ENCODE data around the gene WT1.
"Not testable (repeated sequence)": the region's sequence is repeated elsewhere in the genome, so short reads cannot be mapped to it uniquely, and the experiment has no call there.

WT1 gene

GRCh38 chr11:32435511-32435941, at the start of gene WT1:
Gene WT1 (minus strand): TSS chr11:32435539.
- DNase-seq (ENCODE audit: low read depth): no peak

- no peak for DNase-seq (ENCODE audit: low read depth)
Measured at GRCh38 chr11:32479291-32479690, 44.0 kb upstream of the WT1 start.

DNA sequence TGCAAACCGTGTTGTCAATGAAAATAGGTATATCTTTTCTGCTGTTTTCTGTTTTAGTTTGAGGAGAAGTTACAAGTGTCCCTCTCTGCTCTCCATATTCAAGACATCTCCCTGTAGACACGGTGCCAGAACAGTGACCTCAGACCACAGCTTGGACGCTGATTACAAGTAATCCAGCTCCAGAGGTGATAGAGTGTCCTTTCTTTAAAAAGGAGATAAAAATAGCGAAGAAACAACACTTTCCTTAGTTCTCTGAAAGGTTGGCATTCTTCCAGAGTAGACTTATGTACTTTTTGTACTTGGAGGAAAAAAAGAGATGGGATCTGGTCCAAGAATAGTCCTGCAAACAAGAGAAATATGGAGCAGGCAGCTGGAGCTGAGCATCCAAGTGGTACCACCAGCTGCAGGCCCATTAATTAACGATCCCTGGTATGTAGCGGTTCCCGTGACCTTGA, 43.0 kb upstream of the WT1 start:
- DNase-seq (ENCODE audit: low read depth): no peak

- no peak for DNase-seq (ENCODE audit: low read depth)
Measured at GRCh38 chr11:32473282-32473909, 38.1 kb upstream of the WT1 start.

GRCh38 chr11:32472226-32472625, 36.9 kb upstream of the WT1 start:
- no peak for DNase-seq (ENCODE audit: low read depth)

GRCh38 chr11:32471544-32471943, 36.2 kb upstream of the WT1 start:
- DNase-seq (ENCODE audit: low read depth): not testable (repeated sequence)

GRCh38 chr11:32469791-32470190, 34.5 kb upstream of the WT1 start:
- no peak for DNase-seq (ENCODE audit: low read depth)

- DNase-seq (ENCODE audit: low read depth): no peak
Measured at GRCh38 chr11:32466279-32466915, 31.1 kb upstream of the WT1 start.

GRCh38 chr11:32464078-32464477, 28.7 kb upstream of the WT1 start:
- no peak for DNase-seq (ENCODE audit: low read depth)

DNA sequence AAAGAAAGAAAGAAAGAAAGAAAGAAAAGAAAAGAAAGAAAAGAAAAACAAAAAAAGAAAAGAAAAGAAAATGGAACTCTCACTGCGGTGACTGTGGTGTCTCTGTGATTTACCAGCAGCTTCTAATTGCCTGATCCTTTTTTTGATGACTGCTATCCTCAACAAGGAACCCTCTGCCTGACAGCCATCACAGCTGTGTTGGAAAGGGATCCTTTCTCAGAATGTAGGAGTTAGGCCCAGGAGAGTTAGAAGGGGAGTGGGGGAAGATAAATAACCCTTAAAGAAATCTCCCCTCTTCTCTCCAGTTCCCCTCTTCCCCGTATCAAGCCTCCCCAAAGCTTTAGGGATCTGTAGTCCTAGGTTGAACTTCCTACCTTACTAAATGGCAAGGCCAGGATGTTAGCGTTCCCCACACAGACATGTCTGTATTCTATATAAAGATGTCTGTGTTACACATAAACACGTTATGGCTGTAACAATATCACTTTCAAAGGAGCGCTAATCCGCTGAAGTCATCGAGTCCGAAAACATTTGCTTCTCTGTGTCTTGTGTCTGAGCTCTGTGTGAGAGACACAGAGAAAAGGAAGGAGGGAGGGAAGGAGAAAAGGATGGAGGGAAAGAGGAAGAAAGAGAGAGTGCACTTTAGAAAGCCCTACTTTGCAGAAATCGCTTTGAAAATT, 26.8 kb upstream of the WT1 start:
- DNase-seq (ENCODE audit: low read depth): no peak

DNA sequence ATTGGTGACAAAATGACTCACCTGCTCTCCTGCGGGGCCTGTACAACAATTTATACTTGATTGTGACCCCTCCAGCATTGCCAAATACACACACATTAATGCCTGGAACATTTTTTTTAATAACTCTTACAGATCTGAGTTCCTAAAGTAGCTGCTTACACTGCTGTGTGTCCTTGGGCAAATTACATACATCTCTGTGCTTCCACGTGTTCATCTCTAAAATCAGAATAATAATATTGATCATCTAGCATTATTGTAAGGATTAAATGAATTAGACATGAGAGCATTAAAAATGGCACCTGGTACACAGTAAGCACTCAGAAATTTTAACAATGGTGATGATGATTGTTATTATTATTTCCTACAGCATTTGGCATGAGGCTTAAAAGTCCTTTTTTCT, 21.5 kb upstream of the WT1 start:
- no peak for DNase-seq (ENCODE audit: low read depth)

DNA sequence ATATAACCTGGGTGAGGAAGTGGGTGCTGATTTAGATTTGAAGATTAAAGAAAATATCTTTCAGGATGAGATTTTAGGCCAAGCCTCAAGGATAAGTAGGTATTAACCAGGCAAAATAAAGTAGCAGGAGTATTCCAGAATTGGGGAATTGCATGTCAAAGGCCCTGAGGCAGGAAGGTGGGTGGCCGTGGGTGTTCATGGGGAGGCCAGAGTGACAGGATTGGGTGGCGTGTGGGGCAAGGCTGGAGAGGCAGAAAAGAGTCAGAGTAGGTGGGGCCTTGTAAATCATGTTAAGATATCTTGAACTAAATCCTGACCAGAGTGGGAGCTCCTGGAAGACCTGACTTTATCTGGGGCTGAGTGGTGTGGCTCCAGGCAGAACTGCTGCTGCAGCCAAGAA, 19.7 kb upstream of the WT1 start:
- no peak for DNase-seq (ENCODE audit: low read depth)

- no peak for DNase-seq (ENCODE audit: low read depth)
Measured at GRCh38 chr11:32451808-32452207, 16.5 kb upstream of the WT1 start.

- no peak for DNase-seq (ENCODE audit: low read depth)
Measured at GRCh38 chr11:32450372-32450771, 15.0 kb upstream of the WT1 start.

DNA sequence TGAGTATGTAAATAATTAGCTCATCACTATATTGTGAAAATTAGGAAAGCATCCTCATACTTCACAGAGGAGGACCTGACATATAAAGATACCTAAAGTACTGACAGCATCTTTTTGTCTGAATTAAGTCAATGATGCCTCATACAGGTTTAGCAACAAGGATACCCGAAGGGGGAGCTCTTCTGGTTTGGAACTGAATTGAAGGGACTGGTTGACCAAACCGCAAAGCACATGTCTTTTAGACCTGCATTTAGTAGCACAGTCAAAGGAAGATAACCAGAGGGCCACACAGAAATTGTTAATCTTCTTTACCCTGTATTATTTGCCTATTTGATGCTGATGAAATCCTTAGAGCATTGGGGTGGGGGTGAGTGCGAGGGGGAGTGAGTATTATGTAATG, 12.9 kb upstream of the WT1 start:
- DNase-seq (ENCODE audit: low read depth): no peak

- no peak for DNase-seq (ENCODE audit: low read depth)
Measured at GRCh38 chr11:32447252-32447651, 11.9 kb upstream of the WT1 start.

GRCh38 chr11:32446227-32446626, 10.9 kb upstream of the WT1 start:
- DNase-seq (ENCODE audit: low read depth): no peak

DNA sequence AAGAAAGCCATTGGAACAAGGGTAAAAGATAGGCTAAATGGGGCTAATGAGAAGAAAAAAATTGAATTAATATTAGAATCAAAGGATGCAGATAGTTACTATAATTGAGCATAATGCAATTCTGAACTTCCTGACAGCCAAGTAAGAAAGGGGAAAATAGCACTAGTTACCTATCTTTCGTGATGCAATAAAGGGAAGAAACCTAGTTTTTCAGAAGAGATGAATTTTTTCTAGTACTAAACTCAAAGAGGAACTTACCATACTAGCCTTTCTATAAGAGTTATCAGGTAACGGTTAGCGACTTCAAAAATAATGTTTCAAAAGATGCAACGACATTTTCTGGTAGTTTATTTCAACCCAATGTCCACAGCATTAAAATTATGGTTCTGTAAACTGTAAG, 8.8 kb upstream of the WT1 start:
- no peak for DNase-seq (ENCODE audit: low read depth)

- no peak for DNase-seq (ENCODE audit: low read depth)
Measured at GRCh38 chr11:32440916-32441315, 5.6 kb upstream of the WT1 start.

DNA sequence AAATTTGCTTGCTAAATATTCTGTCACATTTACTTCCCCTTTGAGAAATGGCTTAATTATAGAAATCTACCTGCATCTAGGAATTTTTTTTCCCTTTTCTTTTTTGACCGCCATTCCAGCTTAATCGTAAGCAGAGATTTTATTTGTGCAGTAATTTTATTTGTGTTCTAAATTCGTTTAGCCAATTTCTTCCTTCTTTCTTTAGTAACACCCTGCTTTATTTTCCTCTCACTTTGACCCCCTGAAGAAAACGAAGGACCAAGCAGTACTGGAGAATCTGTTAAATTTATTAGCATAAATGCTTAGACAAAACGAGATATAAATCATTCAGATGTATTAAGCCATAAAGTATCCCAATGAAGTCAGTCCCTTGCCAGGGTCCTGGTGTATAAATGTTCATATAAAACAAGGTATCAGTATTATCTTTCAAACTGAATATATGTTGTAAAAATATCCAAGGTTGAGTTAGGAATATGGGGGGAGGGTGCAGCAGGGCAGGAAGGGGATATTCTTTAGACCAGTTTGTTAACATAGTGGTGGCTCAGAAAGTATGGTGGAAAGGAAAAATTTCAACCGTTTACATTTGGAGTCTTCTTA, 5.1 kb upstream of the WT1 start:
- DNase-seq (ENCODE audit: low read depth): no peak

- no peak for DNase-seq (ENCODE audit: low read depth)
Measured at GRCh38 chr11:32439501-32440210, 4.3 kb upstream of the WT1 start.

DNA sequence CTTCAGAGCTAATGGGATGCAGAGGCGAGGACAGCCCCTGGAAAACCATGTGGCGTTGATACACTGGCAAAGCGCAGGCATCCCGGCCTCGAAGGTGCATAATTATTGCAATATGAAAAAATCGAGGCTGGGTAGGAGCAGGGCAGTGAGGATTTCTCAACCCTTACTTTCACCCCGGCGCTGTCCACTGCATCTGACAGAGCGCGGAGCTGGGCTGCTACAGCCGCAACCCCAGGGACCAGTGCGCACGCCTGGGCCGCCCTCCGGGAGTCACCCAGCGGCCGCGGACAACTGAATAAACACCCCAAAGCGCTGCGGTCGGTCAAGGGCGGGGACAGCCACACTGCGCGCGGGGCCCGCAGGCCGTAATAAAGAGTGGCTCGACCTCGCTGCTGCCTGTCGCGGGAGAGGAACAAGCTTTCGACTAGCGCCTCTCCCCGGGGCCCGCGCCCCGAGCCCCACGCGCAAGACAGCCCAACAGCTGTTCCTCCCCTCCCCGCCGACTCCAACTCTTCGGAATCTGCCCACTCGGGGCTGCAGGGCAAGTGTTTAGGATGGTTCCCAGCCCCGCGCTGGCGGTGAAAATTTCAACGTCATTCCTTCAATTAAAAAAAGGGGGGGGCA, 3.6 kb upstream of the WT1 start:
- DNase-seq (ENCODE audit: low read depth): no peak
